ENCODE results near the gene SEM1. TPM values are rescaled to one million over a fixed set of nuclear protein-coding genes. Genes with fewer than 3 reads are reported as not detected.

SEM1 gene
- total RNA-seq, 4 donors from 2014 or later: 18.6 to 66.0 (median 20.9) TPM

DNA sequence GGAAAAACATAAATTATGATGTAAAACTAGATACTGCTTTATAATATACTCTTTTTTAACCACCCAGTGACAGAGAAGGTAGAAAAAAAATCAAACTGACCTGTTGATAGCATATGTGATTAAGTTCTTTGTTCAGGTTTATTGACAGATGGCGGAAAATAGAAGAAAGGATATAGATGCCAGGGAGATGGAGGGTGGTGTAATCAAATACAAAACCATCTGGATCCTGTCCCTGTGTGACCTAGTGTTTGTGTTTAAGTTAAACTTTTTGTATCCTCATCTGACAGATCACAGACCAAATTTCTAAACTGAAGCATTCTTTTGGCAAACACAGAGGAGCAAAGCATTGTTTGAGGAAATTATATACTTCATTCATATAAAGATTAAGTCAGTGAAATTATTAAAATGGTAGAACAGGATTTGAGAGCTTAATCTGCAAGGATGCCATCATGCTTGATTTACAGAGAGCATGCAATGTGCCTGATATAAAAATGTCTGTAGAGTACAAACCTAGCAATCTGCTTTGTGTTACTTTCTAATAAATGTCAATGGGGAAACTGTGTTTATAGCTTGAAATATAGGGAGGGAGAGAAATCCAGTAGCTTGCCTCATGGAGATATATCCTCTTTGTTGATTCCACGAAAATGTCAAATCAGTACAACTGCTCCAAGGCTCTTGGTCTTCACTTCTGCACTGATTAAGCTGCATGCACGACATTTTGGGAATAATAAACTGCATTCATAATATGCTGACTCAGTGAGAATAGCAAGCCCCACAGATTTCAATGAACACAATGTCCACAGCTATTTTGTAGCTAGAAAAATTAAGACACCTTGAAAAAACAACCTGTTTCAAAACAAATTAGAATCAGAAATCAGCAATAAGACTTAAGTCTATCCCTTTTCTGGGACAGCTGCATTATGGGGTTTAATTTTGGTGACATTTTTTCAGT is 39.0 kb downstream of the SEM1 start:
- TF ChIP-seq CTCF (IDR thresholded peaks at IDR 0.05 in 4 of 5, conservative IDR thresholded peaks at IDR 0.05 in 1 of 5): no peak
- no peak for TF ChIP-seq POLR2A (IDR thresholded peaks at IDR 0.05)
- DNase-seq (no peak), ATAC-seq (no peak)
- intact Hi-C loops (cut with DNase I; ENCODE audit: low total_unique reads) (no loop called here), in situ Hi-C loops (cut with MboI; ENCODE audit: low sequenced_read_pairs in 4 of 4) (no loop called here)
- no peak overlapping the region for H3K27ac ChIP-seq
- no peaks in the 10 kb centered on the region for H3K4me1 ChIP-seq
- H3K9me3 ChIP-seq: no peaks in the 10 kb centered on the region
- no peak overlapping the region for H3K4me3 ChIP-seq
- peaks cover 0 to 46% of the 10 kb centered on the region in 2 donors for H3K36me3 ChIP-seq
- H3K27me3 ChIP-seq: no peaks in the 10 kb centered on the region

GRCh38 chr7:96669812-96670211 is 39.8 kb downstream of the SEM1 start:
- Histone ChIP-seq H3K4me1 (no peaks in the 10 kb centered on the region), H3K27me3 (no peaks in the 10 kb centered on the region), H3K27ac (no peak overlapping the region), H3K9me3 (no peaks in the 10 kb centered on the region), H3K36me3 (peaks cover 0 to 46% of the 10 kb centered on the region in 2 donors), H3K4me3 (no peak overlapping the region)
- in situ Hi-C loops (cut with MboI; ENCODE audit: low sequenced_read_pairs in 4 of 4) (no loop called here), intact Hi-C loops (cut with DNase I; ENCODE audit: low total_unique reads) (no loop called here)
- DNase-seq (no peak), ATAC-seq (no peak)
- TF ChIP-seq POLR2A (IDR thresholded peaks at IDR 0.05): no peak
- no peak for TF ChIP-seq CTCF (IDR thresholded peaks at IDR 0.05 in 4 of 5, conservative IDR thresholded peaks at IDR 0.05 in 1 of 5)

DNA sequence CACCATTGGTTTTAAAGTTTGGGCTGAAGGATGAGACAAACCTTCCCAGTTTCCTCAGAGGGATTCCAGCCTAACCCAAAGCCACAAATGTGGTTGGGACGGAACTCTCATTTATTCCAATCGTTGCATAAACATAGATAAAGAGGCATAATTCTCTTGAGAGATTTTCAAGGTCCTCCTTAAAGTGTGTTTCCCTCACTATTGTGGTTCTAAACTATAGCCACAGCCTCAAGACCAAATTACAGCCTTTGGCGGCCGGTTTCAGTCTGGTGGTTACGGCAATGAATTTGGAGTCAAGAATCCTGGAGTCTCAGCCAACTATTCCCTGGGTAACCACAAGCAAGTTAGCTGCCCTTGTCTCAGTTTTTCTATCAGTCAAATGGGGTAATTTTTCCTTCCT is 42.6 kb downstream of the SEM1 start:
- no peak for ATAC-seq
- no peaks in the 10 kb centered on the region for H3K4me1 ChIP-seq
- in situ Hi-C loops (cut with MboI; ENCODE audit: low sequenced_read_pairs in 4 of 4): no loop called here
- H3K4me3 ChIP-seq: no peak overlapping the region
- no peaks in the 10 kb centered on the region for H3K9me3 ChIP-seq
- peaks cover 0 to 37% of the 10 kb centered on the region in 2 donors for H3K36me3 ChIP-seq
- DNase-seq: no peak
- TF ChIP-seq CTCF (IDR thresholded peaks at IDR 0.05 in 4 of 5, conservative IDR thresholded peaks at IDR 0.05 in 1 of 5) (no peak), POLR2A (IDR thresholded peaks at IDR 0.05) (no peak)
- H3K27ac ChIP-seq: no peak overlapping the region
- no peaks in the 10 kb centered on the region for H3K27me3 ChIP-seq
- intact Hi-C loops (cut with DNase I; ENCODE audit: low total_unique reads): no loop called here

DNA sequence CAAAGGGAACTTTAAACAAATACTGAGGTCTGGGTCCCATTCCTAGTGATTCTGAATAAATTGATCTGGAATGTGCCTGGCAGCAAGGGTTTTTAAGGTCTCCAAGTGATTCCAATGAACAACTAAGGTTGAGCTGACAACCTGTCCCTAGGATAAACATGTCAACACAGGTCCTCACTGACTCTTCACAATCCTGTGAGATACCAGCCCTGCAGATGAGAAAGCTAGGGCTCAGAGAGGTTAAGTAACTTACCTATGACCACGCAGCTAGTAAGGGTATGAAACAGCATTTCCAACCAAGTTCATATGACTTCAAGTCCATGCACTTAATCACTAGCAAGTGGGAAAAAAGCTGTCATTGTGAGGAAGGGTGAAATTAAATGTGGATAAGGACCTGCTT is 44.0 kb downstream of the SEM1 start:
- H3K36me3 ChIP-seq: peaks cover 0 to 25% of the 10 kb centered on the region in 2 donors
- no peaks in the 10 kb centered on the region for H3K9me3 ChIP-seq
- no peak overlapping the region for H3K27ac ChIP-seq
- H3K27me3 ChIP-seq: no peaks in the 10 kb centered on the region
- H3K4me1 ChIP-seq: no peaks in the 10 kb centered on the region
- in situ Hi-C loops (cut with MboI; ENCODE audit: low sequenced_read_pairs in 4 of 4) (no loop called here), intact Hi-C loops (cut with DNase I; ENCODE audit: low total_unique reads) (no loop called here)
- no peak for ATAC-seq
- no peak overlapping the region for H3K4me3 ChIP-seq
- no peak for TF ChIP-seq POLR2A (IDR thresholded peaks at IDR 0.05)
- no peak for TF ChIP-seq CTCF (IDR thresholded peaks at IDR 0.05 in 4 of 5, conservative IDR thresholded peaks at IDR 0.05 in 1 of 5)
- DNase-seq: no peak
